ENCODE results near the gene RNF31.

RNF31 gene

DNA sequence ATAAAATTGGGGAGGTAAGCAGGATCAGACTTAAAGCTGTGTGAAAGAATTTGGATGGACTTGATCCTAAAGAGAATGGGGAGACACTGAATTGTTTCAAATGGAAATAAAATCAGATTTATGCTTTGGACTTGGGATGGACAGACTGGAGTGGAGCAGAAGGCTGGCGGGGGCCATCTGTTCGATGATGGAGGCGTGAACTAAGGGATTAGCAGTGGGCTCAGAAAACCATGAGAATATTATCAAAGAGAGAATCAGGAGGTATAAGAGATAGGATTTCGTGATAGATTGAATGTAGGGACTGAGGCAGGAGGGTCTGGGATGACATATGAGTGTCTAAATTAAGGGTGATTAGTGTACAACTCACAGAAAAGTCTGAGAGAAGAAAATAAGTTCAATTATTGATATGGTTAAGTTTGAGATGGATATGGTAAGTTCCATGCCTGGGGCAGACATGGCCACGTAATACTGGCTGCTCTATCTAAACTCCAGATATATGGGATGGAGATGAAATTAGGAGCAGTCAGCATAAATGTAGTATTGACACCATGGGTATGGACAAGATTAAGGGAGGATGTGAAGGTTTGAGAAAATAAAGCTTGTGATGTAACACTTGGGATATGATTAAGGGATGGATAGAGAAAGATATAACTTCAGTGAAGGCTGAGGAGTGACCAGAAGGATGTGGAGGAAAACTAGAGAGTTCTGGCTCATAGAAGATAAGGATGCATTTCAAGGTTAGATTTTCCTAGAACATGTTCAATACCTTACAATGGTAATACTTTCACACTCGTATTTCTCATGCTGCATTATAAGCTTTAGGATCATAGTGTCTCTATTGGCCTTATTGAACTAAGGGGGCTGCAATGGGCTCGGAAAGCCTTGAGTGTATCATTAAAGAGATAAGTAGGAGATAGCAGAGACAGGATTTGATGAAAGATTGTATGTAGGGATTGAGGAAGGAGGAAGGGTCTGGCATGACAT, 57.2 kb downstream of the RNF31 start:
- no peak overlapping the region for H3K4me3 ChIP-seq (ENCODE audit: low read length)
- no peak for DNase-seq (ENCODE audit: low read depth)
- TF ChIP-seq, protein P1, sequence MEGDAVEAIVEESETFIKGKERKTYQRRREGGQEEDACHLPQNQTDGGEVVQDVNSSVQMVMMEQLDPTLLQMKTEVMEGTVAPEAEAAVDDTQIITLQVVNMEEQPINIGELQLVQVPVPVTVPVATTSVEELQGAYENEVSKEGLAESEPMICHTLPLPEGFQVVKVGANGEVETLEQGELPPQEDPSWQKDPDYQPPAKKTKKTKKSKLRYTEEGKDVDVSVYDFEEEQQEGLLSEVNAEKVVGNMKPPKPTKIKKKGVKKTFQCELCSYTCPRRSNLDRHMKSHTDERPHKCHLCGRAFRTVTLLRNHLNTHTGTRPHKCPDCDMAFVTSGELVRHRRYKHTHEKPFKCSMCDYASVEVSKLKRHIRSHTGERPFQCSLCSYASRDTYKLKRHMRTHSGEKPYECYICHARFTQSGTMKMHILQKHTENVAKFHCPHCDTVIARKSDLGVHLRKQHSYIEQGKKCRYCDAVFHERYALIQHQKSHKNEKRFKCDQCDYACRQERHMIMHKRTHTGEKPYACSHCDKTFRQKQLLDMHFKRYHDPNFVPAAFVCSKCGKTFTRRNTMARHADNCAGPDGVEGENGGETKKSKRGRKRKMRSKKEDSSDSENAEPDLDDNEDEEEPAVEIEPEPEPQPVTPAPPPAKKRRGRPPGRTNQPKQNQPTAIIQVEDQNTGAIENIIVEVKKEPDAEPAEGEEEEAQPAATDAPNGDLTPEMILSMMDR (IDR thresholded peaks at IDR 0.05; ENCODE audit: insufficient read depth, low read depth, low read length, missing control alignments): no peak

DNA sequence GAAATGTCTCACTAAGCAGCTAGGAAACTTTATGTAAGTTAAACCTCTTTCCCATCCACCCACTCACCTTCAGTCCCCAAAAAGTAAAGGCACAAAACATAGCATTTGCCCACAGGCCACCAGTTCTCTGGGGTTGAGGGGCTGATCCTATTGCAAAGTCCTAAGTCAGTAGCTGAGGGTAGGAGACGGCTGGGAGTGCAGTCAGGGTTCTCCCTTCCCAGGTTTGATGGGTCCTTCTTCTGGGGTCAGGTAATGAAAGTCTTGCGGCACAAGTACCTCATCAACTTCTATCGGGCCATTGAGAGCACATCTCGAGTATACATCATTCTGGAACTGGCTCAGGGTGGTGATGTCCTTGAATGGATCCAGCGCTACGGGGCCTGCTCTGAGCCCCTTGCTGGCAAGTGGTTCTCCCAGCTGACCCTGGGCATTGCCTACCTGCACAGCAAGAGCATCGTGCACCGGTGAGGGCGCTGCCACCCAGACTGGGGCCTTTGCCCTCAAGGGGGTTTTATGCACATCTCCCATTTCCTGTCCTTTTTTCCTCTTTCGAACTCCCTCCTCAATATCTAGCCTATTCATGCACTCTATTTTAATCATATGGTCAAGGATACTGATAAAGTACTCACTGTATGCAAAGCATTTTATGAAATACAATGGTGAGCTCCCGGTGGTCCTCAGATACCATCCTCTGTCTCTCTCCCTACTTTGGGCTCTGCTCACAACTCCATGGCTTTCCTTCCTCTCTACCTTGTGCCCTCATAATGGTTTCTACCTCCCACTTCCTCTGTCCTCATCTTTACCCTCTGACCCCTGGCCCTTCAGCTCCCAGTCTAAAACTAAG, 59.2 kb downstream of the RNF31 start:
- no peak overlapping the region for H3K4me3 ChIP-seq (ENCODE audit: low read length)
- no peak for DNase-seq (ENCODE audit: low read depth)
- TF ChIP-seq, protein P1 (IDR thresholded peaks at IDR 0.05; ENCODE audit: insufficient read depth, low read depth, low read length, missing control alignments): no peak

DNA sequence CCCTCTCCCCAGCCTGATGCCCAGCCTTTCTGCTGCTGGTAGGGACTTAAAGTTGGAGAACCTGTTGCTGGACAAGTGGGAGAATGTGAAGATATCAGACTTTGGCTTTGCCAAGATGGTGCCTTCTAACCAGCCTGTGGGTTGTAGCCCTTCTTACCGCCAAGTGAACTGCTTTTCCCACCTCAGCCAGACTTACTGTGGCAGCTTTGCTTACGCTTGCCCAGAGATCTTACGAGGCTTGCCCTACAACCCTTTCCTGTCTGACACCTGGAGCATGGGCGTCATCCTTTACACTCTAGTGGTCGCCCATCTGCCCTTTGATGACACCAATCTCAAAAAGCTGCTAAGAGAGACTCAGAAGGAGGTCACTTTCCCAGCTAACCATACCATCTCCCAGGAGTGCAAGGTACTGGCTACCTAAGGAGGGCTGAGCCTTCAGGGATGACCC, 59.8 kb downstream of the RNF31 start:
- TF ChIP-seq, protein P1 (IDR thresholded peaks at IDR 0.05; ENCODE audit: insufficient read depth, low read depth, low read length, missing control alignments): no peak
- H3K4me3 ChIP-seq (ENCODE audit: low read length): no peak overlapping the region
- DNase-seq (ENCODE audit: low read depth): no peak

DNA sequence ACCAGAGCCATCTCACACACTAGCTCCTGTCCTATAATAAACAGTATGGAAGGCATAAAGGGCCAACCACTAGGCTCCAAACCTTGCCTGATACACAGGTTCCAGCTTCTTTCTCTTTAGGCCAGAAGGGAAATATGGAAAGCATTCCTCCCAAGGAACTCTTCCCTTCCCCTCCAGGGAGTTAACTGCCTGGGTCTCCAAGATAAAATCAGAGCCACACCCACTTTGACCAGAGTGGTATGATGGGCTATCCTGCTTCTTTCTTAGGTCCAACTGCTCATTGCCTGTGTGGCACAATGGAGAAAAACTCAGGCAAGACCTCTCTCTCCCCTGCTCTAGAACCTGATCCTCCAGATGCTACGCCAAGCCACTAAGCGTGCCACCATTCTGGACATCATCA, 60.3 kb downstream of the RNF31 start:
- TF ChIP-seq, protein P1 (IDR thresholded peaks at IDR 0.05; ENCODE audit: insufficient read depth, low read depth, low read length, missing control alignments): no peak
- H3K4me3 ChIP-seq (ENCODE audit: low read length): no peak overlapping the region
- no peak for DNase-seq (ENCODE audit: low read depth)
